CD4-positive, alpha-beta T cell (primary cell): ENCODE measurements around the gene FGFRL1. TPM values are rescaled to one million over a fixed set of nuclear protein-coding genes. Genes with fewer than 3 reads are reported as not detected.

Experiments
- ATAC-seq: fragments of 200-7000 bp; cut with Tn5 transposase; one replicate; pipeline ENCODE4 v1.10.0; 2022; ENCODE audit warnings: mild to moderate bottlenecking; ENCODE audit not compliant: poor library complexity
- CTCF ChIA-PET: fragments of 350-600 bp; sonication (Branson Sonifier 250); formaldehyde crosslinking; loops from one replicate; lab custom pipeline; 2021; ENCODE audit warnings: antibody characterized with exemption, inconsistent platforms; lab: Charles Lee
- POLR2A ChIA-PET: fragments of 350-600 bp; sonication (Branson Sonifier 250); formaldehyde crosslinking; loops from one replicate; lab custom pipeline; 2021; ENCODE audit warnings: antibody characterized with exemption, inconsistent platforms; lab: Charles Lee
- DNase-seq, 14 experiments: peaks; one replicate each; pipeline ENCODE4 v3.0.0-alpha.2; 2013 to 2020; ENCODE audit warnings: mixed read lengths in 2 of 14
- H3K27ac ChIP-seq, 2 donors: one replicate each; pipeline versions ENCODE4 v1.5.1 to v1.7.0; 2013; ENCODE audit warnings: low read length in 2 of 2, low read depth in 1 of 2, mild to moderate bottlenecking in 1 of 2
- H3K27me3 ChIP-seq, 2 experiments: 1 replicate in 1 of 2; 2 replicates in 1 of 2; pipeline versions ENCODE4 v1.6.1 to v1.7.0; 2013; ENCODE audit warnings: low read length in 2 of 2, control low read depth in 1 of 2, mild to moderate bottlenecking in 1 of 2, moderate library complexity in 1 of 2; ENCODE audit not compliant: insufficient read depth in 2 of 2, control insufficient read depth in 1 of 2
- H3K36me3 ChIP-seq: one replicate; pipeline ENCODE4 v1.6.1; 2013; ENCODE audit warnings: low read length, control low read depth; ENCODE audit not compliant: insufficient read depth
- H3K4me1 ChIP-seq: one replicate; pipeline ENCODE4 v1.6.1; 2013; ENCODE audit warnings: low read length, control low read depth; ENCODE audit not compliant: insufficient read depth
- H3K4me3 ChIP-seq: one replicate; pipeline ENCODE4 v1.5.1; 2013; ENCODE audit warnings: mild to moderate bottlenecking, low read length, moderate library complexity
- H3K9me3 ChIP-seq, 2 experiments: 1 replicate in 1 of 2; 2 replicates in 1 of 2; pipeline versions ENCODE4 v1.6.1 to v1.7.0; 2013; ENCODE audit warnings: low read length in 2 of 2, mild to moderate bottlenecking in 2 of 2, control low read depth in 1 of 2, moderate library complexity in 1 of 2; ENCODE audit not compliant: control insufficient read depth in 1 of 2, insufficient read depth in 1 of 2
- H3K27ac Mint-ChIP-seq: one replicate; pipeline ENCODE4 v1.8.0; 2020; ENCODE audit warnings: mixed read lengths
- H3K27me3 Mint-ChIP-seq: one replicate; pipeline ENCODE4 v1.8.0; 2021; ENCODE audit warnings: mixed read lengths
- H3K36me3 Mint-ChIP-seq: one replicate; pipeline ENCODE4 v1.8.0; 2021; ENCODE audit warnings: low read depth, mixed read lengths
- H3K4me1 Mint-ChIP-seq: one replicate; pipeline ENCODE4 v1.8.0; 2021; ENCODE audit warnings: low read depth, mixed read lengths
- H3K4me3 Mint-ChIP-seq: one replicate; pipeline ENCODE4 v1.8.0; 2020; ENCODE audit warnings: mild to moderate bottlenecking, mixed read lengths
- H3K9me3 Mint-ChIP-seq: one replicate; pipeline ENCODE4 v1.8.0; 2020; ENCODE audit warnings: mixed read lengths
- intact Hi-C, 2 experiments: fragments of 100-400 bp; cut with DNase I in 1 of 2; cut with micrococcal nuclease in 1 of 2; formaldehyde crosslinking; loops; one replicate each; pipeline versions ENCODE4 v1.15.1 to v1.9.0; 2023 to 2025; cut with DNase I, micrococcal nuclease
- total RNA-seq, 174 experiments: library from RNA in 2 of 174; stranded (reverse) in 2 of 174; gene quantifications; one replicate each; pipeline ENCODE4 v1.2.3 and lab custom pipeline; 2021 to 2026
- TF ChIP-seq, protein P1 (sequence below): fragments of 200-600 bp; IDR thresholded peaks from one replicate; pipeline ENCODE4 v1.8.0; 2022; ENCODE audit warnings: antibody characterized with exemption, mild to moderate bottlenecking

The FGFRL1 gene
- total RNA-seq, 2 experiments from 2014 or later, result 21.8 to 25.0 TPM

DNA sequence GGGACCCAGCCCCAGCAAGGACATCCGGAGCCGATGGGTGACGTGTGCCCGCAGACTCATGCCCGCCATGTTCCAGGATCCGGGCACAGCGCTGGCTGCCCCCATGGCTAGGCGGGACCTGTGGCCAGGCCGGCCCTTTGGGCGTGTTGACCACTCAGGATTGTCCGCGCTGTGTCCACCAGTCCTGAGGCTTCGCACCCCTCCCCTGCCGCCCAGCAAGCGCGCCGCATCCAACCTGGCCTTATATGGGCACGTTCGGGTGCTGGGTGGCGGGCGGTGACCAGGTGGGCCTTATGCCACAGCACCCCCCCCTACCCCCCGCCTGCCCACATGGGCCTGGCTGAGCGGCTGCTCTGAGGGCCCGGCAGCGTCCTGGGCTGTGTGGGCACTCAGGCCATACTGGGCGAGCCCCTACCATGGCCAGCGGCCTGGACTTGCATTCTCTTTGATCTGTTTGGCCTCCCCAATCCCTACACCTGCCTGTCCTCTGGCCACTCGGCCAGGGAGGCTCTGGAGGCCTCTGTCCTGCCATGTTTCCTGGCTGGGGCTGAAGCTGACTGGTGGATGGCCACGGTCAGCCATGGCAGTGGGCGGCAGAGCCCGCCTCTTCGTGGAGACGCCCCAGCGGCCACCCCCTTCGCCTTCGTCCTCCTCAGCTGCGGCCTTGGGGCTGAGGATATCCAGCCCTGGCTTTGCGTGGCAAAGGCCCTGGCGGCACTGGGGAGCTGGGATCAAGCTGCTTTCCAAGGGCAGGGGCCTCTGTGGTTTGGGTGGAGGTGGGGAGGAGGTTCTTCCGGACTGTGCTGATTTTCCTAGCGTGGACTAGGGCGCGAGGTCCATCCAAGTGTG is 2.0 kb downstream of the FGFRL1 start:
- Mint-ChIP-seq H3K36me3 (peaks cover 5% of the 10 kb centered on the region), H3K27ac (no peak overlapping the region), H3K4me1 (peaks cover 14% of the 10 kb centered on the region), H3K27me3 (peaks cover 14% of the 10 kb centered on the region), H3K4me3 (peak overlapping the region; percentile 81), H3K9me3 (no peaks in the 10 kb centered on the region)
- Histone ChIP-seq H3K4me3 (no peak overlapping the region), H3K27ac (no peak overlapping the region), H3K4me1 (peaks cover 29% of the 10 kb centered on the region), H3K9me3 (no peaks in the 10 kb centered on the region), H3K27me3 (peaks cover 6 to 7% of the 10 kb centered on the region in 2 experiments), H3K36me3 (no peaks in the 10 kb centered on the region)
- CTCF ChIA-PET, result no interaction called here
- intact Hi-C loops, result loop anchor here (5.0 kb wide), 5 partner anchors 39 to 334 kb away; partner anchors contain the start of genes UVSSA (in 2 of the 2), GAK (in 1 of the 2) and TMEM175 (in 1 of the 2)
- POLR2A ChIA-PET, result no interaction called here
- ATAC-seq, result no peak
- DNase-seq, result peak in 1 of 14 experiments; percentile 53
- TF ChIP-seq, protein P1, sequence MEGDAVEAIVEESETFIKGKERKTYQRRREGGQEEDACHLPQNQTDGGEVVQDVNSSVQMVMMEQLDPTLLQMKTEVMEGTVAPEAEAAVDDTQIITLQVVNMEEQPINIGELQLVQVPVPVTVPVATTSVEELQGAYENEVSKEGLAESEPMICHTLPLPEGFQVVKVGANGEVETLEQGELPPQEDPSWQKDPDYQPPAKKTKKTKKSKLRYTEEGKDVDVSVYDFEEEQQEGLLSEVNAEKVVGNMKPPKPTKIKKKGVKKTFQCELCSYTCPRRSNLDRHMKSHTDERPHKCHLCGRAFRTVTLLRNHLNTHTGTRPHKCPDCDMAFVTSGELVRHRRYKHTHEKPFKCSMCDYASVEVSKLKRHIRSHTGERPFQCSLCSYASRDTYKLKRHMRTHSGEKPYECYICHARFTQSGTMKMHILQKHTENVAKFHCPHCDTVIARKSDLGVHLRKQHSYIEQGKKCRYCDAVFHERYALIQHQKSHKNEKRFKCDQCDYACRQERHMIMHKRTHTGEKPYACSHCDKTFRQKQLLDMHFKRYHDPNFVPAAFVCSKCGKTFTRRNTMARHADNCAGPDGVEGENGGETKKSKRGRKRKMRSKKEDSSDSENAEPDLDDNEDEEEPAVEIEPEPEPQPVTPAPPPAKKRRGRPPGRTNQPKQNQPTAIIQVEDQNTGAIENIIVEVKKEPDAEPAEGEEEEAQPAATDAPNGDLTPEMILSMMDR, result no peak

DNA sequence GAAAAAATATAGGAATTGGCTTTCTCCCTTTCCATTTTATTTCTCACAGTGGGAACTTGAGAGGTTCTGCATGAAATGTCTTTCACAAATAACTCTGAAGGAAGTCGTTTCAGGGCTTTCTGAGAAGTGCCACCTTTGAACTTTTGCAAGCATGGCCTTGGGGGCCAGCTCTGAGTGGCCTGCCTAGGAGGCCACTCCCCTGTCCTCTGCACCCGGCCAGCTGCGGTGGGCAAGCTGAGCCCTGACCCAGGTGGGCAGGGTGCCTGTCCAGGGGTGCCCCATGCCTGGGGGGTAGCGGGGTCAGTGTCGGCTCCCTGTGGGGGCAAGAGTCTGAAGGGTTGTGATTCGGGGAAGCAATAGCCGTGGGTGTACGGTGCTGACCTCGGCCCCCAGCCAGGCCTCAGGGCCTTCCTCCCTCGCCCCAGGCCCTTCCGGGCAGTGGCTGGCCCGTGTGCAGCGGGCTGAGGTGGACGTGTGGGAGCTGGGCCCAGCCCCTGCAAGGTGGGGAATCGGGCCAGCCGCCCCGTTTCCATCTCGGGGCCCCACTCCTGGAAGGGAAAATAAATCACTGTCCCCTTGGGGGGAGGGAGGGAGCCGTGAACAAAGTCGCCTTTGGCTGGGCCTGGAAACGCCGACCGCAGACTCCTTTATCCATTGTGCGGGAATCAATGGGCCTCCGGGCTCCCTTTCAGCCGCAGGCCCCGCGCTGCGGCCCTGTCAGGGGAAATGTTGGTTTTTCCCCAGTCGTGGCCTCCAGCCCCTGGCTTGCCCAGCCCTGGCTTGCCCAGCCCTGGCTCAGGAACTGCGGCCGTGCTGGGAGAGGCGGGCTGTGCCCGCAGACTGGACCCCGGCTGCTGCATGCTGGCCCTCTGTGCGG is 3.1 kb downstream of the FGFRL1 start:
- intact Hi-C loops, result loop anchor here (5.0 kb wide), 5 partner anchors 38 to 333 kb away; partner anchors contain the start of genes UVSSA (in 2 of the 2), GAK (in 1 of the 2) and TMEM175 (in 1 of the 2)
- no peak overlapping the region for H3K27ac Mint-ChIP-seq
- peaks cover 7% of the 10 kb centered on the region for H3K4me1 Mint-ChIP-seq

DNA sequence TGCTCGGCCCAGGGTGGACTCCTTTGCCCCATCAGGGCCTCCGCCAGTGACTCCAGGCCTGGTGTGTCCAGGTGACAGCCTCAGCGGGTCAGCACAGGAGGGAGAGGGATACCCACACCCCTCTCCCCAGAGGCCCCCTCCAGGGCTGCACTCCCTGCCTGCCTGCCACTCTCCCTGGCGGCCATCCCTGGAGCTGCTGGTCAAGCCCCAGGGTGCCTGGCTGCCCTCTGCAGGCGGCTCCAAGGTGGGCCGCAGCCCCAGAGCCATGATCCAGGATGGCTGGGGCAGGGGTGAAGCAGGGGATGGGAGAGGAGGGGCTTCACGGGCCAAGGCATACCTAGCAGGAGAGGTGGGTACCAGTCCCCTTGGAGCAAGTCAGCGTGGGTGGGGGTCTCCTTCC is 3.8 kb downstream of the FGFRL1 start:
- H3K36me3 Mint-ChIP-seq, result peaks cover 5% of the 10 kb centered on the region
- TF ChIP-seq, protein P1, result no peak

More for the DNA sequence above, 3.1 kb downstream of the FGFRL1 start:
- Mint-ChIP-seq H3K36me3 (peaks cover 5% of the 10 kb centered on the region), H3K27me3 (peaks cover 6% of the 10 kb centered on the region), H3K4me3 (peak overlapping the region; percentile 81), H3K9me3 (no peaks in the 10 kb centered on the region)
- no peaks in the 10 kb centered on the region for H3K36me3 ChIP-seq
- ChIA-PET CTCF (no interaction called here), POLR2A (no interaction called here)
- H3K9me3 ChIP-seq, result no peaks in the 10 kb centered on the region
- TF ChIP-seq, protein P1, result no peak
- DNase-seq (no peak), ATAC-seq (no peak)
- no peak overlapping the region for H3K27ac ChIP-seq
- no peak overlapping the region for H3K4me3 ChIP-seq
- peaks cover 25% of the 10 kb centered on the region for H3K4me1 ChIP-seq
- H3K27me3 ChIP-seq, result no peaks in the 10 kb centered on the region

More for the DNA sequence above, 3.8 kb downstream of the FGFRL1 start:
- peaks cover 12% of the 10 kb centered on the region for H3K4me1 Mint-ChIP-seq
- ChIA-PET CTCF (no interaction called here), POLR2A (no interaction called here)
- H3K9me3 Mint-ChIP-seq, result no peaks in the 10 kb centered on the region
- no peak for ATAC-seq
- Histone ChIP-seq H3K27me3 (no peaks in the 10 kb centered on the region), H3K36me3 (no peaks in the 10 kb centered on the region), H3K4me1 (peaks cover 29% of the 10 kb centered on the region), H3K27ac (no peak overlapping the region), H3K4me3 (no peak overlapping the region), H3K9me3 (no peaks in the 10 kb centered on the region)
- no peak for DNase-seq
- H3K4me3 Mint-ChIP-seq, result no peak overlapping the region
- H3K27me3 Mint-ChIP-seq, result peaks cover 6% of the 10 kb centered on the region
- intact Hi-C loops, result no loop called here
- no peak overlapping the region for H3K27ac Mint-ChIP-seq
